Transverse colon (tissue), 4 donors: ENCODE measurements around the gene ALG6. TPM values are rescaled to one million over a fixed set of nuclear protein-coding genes. Genes with fewer than 3 reads are reported as not detected.

Experiments
- DNase-seq: peaks from one replicate; pipeline ENCODE4 v3.0.0-alpha.2; 2019
- H3K27ac ChIP-seq, 4 donors: fragments of 200-600 bp; sonication (generic); 2 replicates each; pipeline ENCODE4 v1.5.1; 2016 to 2018; ENCODE audit warnings: inconsistent platforms in 4 of 4
- H3K27me3 ChIP-seq: fragments of 200-600 bp; sonication (generic); 2 replicates; pipeline ENCODE4 v1.5.1; 2017; ENCODE audit warnings: inconsistent platforms
- H3K36me3 ChIP-seq, 4 donors: fragments of 200-600 bp; sonication (generic); 2 replicates each; pipeline ENCODE4 v1.5.1; 2017 to 2019; ENCODE audit warnings: inconsistent platforms in 4 of 4
- H3K4me1 ChIP-seq, 4 donors: fragments of 200-600 bp; sonication (generic); 2 replicates each; pipeline ENCODE4 v1.5.1; 2017 to 2020; ENCODE audit warnings: inconsistent platforms in 4 of 4
- H3K4me3 ChIP-seq, 4 donors: fragments of 200-600 bp; sonication (generic); 1 replicate in 1 of 4; 2 replicates in 3 of 4; pipeline versions ENCODE4 v1.5.1 to v1.6.1; 2017 to 2019; ENCODE audit warnings: inconsistent platforms in 4 of 4
- H3K9me3 ChIP-seq, 2 donors: fragments of 200-600 bp; sonication (generic); 2 replicates each; pipeline ENCODE4 v1.5.1; 2017 to 2019; ENCODE audit warnings: inconsistent platforms in 2 of 2
- EP300 ChIP-seq: sonication (generic); formaldehyde crosslinking; IDR thresholded peaks from one replicate; pipeline ENCODE4 v1.6.1; 2017; ENCODE audit warnings: antibody characterized with exemption, low read depth
- POLR2A ChIP-seq: fragments of 450-650 bp; IDR thresholded peaks from one replicate; pipeline ENCODE4 v1.6.1; 2016; ENCODE audit warnings: antibody characterized with exemption, mild to moderate bottlenecking, moderate library complexity
- POLR2AphosphoS5 ChIP-seq, 3 donors: sonication (generic); formaldehyde crosslinking; IDR thresholded peaks; one replicate each; pipeline ENCODE4 v1.6.1; 2016; ENCODE audit warnings: antibody characterized with exemption in 3 of 3
- WGBS, 2 donors: methylation state at CpG; one replicate each; pipeline ENCODE4 v1.1.5; 2018; ENCODE audit warnings: low coverage in 1 of 2; 5-methylcytosine and 5-hydroxymethylcytosine counted together
- in situ Hi-C, 4 donors: fragments of 200-750 bp; cut with MboI; loops; one replicate each; pipeline versions ENCODE4 v1.15.0 to v1.15.1; 2017; ENCODE audit warnings: low sequenced_read_pairs in 3 of 4, low pct_ligation_motif_present in 1 of 4, low pct_unique_long_range_greater_than_20kb in 1 of 4
- intact Hi-C: fragments of 100-400 bp; cut with DNase I; formaldehyde crosslinking; loops from one replicate; pipeline ENCODE4 v1.15.1; 2023; ENCODE audit warnings: low total_unique reads
- total RNA-seq, 4 donors: library from RNA; depleted of rRNA; stranded (reverse); fragments of >200 nt; gene quantifications; one replicate each; pipeline ENCODE4 v1.1.0, GENCODE V29; 2016
- TF ChIP-seq, protein P1 (sequence below), 5 experiments: fragments of 200-600 bp in 3 of 5; fragments of 450-650 bp in 2 of 5; sonication (generic) in 3 of 5; IDR thresholded peaks; 1 replicate in 2 of 5; 2 replicates in 3 of 5; pipeline ENCODE4 v1.5.1; 2016 to 2017; ENCODE audit warnings: antibody characterized with exemption in 5 of 5, inconsistent platforms in 3 of 5, mild to moderate bottlenecking in 2 of 5, moderate library complexity in 1 of 5

ALG6 gene
- total RNA-seq, 4 donors from 2014 or later: 0.60 to 20.0 (median 9.3) TPM

GRCh38 chr1:63428815-63429214, 61.4 kb downstream of the ALG6 start:
- intact Hi-C loops: no loop called here
- no peaks in the 10 kb centered on the region for H3K4me1 ChIP-seq
- in situ Hi-C loops: no loop called here
- no peak overlapping the region for H3K27ac ChIP-seq
- TF ChIP-seq, protein P1, sequence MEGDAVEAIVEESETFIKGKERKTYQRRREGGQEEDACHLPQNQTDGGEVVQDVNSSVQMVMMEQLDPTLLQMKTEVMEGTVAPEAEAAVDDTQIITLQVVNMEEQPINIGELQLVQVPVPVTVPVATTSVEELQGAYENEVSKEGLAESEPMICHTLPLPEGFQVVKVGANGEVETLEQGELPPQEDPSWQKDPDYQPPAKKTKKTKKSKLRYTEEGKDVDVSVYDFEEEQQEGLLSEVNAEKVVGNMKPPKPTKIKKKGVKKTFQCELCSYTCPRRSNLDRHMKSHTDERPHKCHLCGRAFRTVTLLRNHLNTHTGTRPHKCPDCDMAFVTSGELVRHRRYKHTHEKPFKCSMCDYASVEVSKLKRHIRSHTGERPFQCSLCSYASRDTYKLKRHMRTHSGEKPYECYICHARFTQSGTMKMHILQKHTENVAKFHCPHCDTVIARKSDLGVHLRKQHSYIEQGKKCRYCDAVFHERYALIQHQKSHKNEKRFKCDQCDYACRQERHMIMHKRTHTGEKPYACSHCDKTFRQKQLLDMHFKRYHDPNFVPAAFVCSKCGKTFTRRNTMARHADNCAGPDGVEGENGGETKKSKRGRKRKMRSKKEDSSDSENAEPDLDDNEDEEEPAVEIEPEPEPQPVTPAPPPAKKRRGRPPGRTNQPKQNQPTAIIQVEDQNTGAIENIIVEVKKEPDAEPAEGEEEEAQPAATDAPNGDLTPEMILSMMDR (IDR thresholded peaks at IDR 0.05): no peak
- TF ChIP-seq POLR2A: no peak
- no peak for TF ChIP-seq EP300
- no peak for TF ChIP-seq POLR2AphosphoS5 (IDR thresholded peaks at IDR 0.05)
- H3K4me3 ChIP-seq: no peak overlapping the region
- H3K9me3 ChIP-seq: peaks cover 16% of the 10 kb centered on the region in 2 donors
- DNase-seq: no peak
- H3K27me3 ChIP-seq: no peaks in the 10 kb centered on the region
- H3K36me3 ChIP-seq: peaks cover 0 to 20% (median 6%) of the 10 kb centered on the region in 4 donors

DNA sequence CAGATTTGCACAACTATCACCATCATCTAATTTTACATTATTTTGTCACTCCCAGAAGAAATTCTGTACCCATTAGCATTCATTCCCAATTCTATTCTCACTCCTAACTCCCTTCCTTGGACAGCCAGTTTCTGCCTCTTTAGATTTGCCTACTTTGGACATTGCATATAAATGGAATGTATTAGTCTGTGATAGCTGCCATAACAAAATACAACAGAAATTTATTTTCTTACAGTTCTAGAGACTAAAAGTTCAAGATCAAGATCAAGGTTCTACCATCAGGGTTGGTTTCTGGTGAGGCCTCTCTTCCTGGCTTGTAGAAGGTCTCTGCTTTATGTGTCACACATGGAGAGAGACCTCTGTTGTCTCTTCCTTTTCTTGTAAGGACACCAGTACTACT, 61.9 kb downstream of the ALG6 start:
- Histone ChIP-seq H3K27ac (no peak overlapping the region), H3K27me3 (no peaks in the 10 kb centered on the region), H3K4me1 (no peaks in the 10 kb centered on the region), H3K4me3 (no peak overlapping the region), H3K36me3 (peaks cover 0 to 20% (median 6%) of the 10 kb centered on the region in 4 donors), H3K9me3 (peaks cover 16% of the 10 kb centered on the region in 2 donors)
- no peak for TF ChIP-seq POLR2AphosphoS5 (IDR thresholded peaks at IDR 0.05)
- TF ChIP-seq POLR2A: no peak
- TF ChIP-seq, protein P1 (IDR thresholded peaks at IDR 0.05): no peak
- no peak for TF ChIP-seq EP300
- in situ Hi-C loops (no loop called here), intact Hi-C loops (no loop called here)
- DNase-seq: no peak

DNA sequence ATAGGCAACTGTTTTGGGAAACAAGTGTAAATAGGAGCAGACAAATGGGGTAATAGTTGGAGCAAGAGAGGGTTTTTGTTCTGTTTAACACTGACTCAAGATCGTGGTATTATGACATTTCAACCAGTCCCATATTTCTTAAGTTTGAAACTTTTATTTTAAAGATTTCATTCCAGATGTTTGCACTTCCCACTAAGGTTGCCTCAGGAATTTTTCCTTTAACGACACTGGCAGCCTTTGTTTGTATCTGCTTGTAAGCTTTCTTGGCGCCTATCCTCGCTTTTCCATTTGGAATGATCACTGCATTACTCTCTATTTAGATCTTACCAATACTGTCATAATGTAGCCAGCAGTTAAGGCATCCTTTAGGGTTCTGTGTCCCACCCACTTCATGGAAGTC, 67.7 kb downstream of the ALG6 start:
- peaks cover 9 to 10% of the 10 kb centered on the region in 2 donors for H3K9me3 ChIP-seq
- intact Hi-C loops (no loop called here), in situ Hi-C loops (no loop called here)
- H3K27me3 ChIP-seq: no peaks in the 10 kb centered on the region
- H3K36me3 ChIP-seq: peaks cover 0 to 11% (median 5%) of the 10 kb centered on the region in 4 donors
- H3K4me1 ChIP-seq: no peaks in the 10 kb centered on the region
- TF ChIP-seq, protein P1 (IDR thresholded peaks at IDR 0.05): no peak
- TF ChIP-seq POLR2A (no peak), EP300 (no peak), POLR2AphosphoS5 (IDR thresholded peaks at IDR 0.05) (no peak)
- WGBS, 2 donors: 56 to 83% methylated on average over 4 of the region's 4 CpGs
- H3K27ac ChIP-seq: no peak overlapping the region
- no peak overlapping the region for H3K4me3 ChIP-seq
- no peak for DNase-seq

DNA sequence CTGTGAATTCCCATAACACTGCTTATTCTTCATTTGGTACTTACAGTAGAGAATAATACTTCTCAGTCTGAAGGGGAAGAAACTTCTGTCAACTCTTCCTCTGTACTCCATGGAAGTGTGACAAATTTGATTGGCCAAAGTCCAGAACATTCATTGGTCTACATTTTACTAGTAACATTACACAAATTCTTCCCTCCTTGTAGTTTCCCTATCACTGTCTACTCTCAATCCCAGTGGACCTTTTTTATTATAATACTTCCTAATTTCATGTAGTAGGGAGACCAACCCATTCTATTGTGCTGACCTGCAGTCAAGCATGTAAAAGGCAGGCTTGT, 74.7 kb downstream of the ALG6 start:
- TF ChIP-seq POLR2AphosphoS5 (IDR thresholded peaks at IDR 0.05) (no peak), EP300 (no peak), POLR2A (no peak)
- TF ChIP-seq, protein P1 (IDR thresholded peaks at IDR 0.05): no peak

More for the DNA sequence above, 74.7 kb downstream of the ALG6 start:
- in situ Hi-C loops: no loop called here
- no peak overlapping the region for H3K27ac ChIP-seq
- H3K9me3 ChIP-seq: no peaks in the 10 kb centered on the region
- no peak overlapping the region for H3K4me3 ChIP-seq
- no peaks in the 10 kb centered on the region for H3K36me3 ChIP-seq
- no peaks in the 10 kb centered on the region for H3K4me1 ChIP-seq
- H3K27me3 ChIP-seq: no peaks in the 10 kb centered on the region
- intact Hi-C loops: no loop called here
- DNase-seq: no peak
